Mesothelial cell of epicardium (in vitro differentiated cells): ENCODE results near the gene SLC51B. TPM values are rescaled to one million over a fixed set of nuclear protein-coding genes. Genes with fewer than 3 reads are reported as not detected.

ENCODE experiments used
- DNase-seq, 2 experiments: peaks; one replicate each; pipeline ENCODE4 v3.0.0; 2021; ENCODE audit warnings: low spot score in 2 of 2; ENCODE audit not compliant: unreplicated experiment in 2 of 2
- H3K27ac Mint-ChIP-seq: 2 replicates; pipeline ENCODE4 v1.8.0; 2021; ENCODE audit warnings: mixed read lengths
- H3K27me3 Mint-ChIP-seq: 2 replicates; pipeline ENCODE4 v1.8.0; 2021; ENCODE audit warnings: low read depth, mixed read lengths
- H3K36me3 Mint-ChIP-seq: 2 replicates; pipeline ENCODE4 v1.8.0; 2021; ENCODE audit warnings: mixed read lengths
- H3K4me1 Mint-ChIP-seq: 2 replicates; pipeline ENCODE4 v1.8.0; 2021; ENCODE audit warnings: mixed read lengths
- H3K4me3 Mint-ChIP-seq: 2 replicates; pipeline ENCODE4 v1.8.0; 2021; ENCODE audit warnings: mild to moderate bottlenecking, moderate library complexity, mixed read lengths
- H3K9me3 Mint-ChIP-seq: 2 replicates; pipeline ENCODE4 v1.8.0; 2021; ENCODE audit warnings: mixed read lengths
- total RNA-seq: library from RNA; stranded (reverse); gene quantifications from 3 replicates; pipeline ENCODE4 v1.2.1, GENCODE V29; 2021
- TF ChIP-seq, protein P1 (sequence below): fragments of 200-600 bp; sonication (generic); IDR thresholded peaks from one replicate; pipeline ENCODE4 v1.5.0; 2021; ENCODE audit warnings: antibody characterized with exemption; ENCODE audit not compliant: unreplicated experiment

Gene SLC51B
- not detected in 3 replicates for total RNA-seq

DNA sequence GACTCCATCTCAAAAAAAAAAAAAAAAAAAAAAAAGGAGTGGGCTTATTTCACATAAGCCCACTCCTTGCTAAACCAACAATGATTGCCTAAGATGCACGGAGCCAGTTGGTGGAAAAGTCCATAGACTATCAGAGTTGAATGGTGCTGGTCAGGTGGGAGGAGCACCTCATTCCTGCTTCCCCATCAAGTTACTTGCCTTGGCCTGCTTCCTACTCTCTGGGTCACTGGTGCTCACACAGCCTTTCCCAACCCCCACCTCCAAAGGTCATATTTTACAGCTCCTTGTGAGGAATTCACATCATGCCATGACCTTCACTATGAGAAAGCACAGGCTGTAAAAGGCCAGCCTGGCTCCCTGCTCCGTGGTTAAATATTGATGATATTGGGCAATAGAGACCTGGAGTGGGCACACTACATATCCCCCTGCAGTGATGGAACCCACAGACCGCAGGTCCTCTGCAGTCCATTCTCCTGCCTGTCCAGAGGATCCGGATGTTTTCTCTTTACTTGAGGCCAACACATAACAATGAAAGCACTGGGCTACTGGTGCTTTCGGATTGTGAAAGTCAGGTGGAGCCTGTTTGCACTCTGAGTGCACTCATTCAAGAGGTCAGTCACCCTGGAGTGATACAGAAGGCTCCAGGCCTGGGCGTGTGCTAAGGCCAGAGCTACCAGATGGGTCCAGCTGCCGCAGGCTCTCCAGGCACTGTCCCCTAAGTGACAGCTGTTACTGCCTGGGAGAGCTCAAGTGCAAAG, at the start of gene SLC51B:
TSS of gene SLC51B (plus strand) at position 664 of the 758 bp plus-strand sequence. CDS start 4,618 bp downstream, outside the sequence.
- Mint-ChIP-seq H3K27ac (no peak within 1 kb of the TSS), H3K27me3 (no peaks in the 10 kb centered on the region)

DNA sequence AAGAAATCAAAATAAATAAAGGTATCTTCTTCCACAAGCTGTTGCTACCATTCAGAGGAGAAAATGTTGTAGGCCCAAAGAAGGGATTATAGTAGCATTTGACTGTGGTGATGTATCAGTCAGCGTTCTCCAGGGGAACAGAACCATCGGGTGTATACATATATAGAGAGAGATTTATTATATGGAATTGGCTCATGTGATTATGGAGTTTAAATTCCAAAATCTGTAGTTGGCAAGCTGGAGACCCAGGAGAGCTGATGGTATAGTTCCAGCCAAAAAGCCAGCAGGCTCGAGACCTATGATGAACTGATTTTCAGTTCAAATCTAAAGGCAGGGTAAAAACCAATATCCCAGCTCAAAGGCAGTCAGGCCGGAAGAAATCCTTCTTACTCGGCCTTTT, 48.1 kb upstream of the SLC51B start:
- H3K4me3 Mint-ChIP-seq, result no peak overlapping the region
- TF ChIP-seq, protein P1, sequence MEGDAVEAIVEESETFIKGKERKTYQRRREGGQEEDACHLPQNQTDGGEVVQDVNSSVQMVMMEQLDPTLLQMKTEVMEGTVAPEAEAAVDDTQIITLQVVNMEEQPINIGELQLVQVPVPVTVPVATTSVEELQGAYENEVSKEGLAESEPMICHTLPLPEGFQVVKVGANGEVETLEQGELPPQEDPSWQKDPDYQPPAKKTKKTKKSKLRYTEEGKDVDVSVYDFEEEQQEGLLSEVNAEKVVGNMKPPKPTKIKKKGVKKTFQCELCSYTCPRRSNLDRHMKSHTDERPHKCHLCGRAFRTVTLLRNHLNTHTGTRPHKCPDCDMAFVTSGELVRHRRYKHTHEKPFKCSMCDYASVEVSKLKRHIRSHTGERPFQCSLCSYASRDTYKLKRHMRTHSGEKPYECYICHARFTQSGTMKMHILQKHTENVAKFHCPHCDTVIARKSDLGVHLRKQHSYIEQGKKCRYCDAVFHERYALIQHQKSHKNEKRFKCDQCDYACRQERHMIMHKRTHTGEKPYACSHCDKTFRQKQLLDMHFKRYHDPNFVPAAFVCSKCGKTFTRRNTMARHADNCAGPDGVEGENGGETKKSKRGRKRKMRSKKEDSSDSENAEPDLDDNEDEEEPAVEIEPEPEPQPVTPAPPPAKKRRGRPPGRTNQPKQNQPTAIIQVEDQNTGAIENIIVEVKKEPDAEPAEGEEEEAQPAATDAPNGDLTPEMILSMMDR, result no peak

More for the DNA sequence above, at the start of gene SLC51B:
- no peak for DNase-seq
- Mint-ChIP-seq H3K4me1 (peaks cover 13% of the 10 kb centered on the region), H3K4me3 (no peak within 1 kb of the TSS), H3K36me3 (no peaks in the 10 kb centered on the region), H3K9me3 (no peaks in the 10 kb centered on the region)
- TF ChIP-seq, protein P1, result no peak

DNA sequence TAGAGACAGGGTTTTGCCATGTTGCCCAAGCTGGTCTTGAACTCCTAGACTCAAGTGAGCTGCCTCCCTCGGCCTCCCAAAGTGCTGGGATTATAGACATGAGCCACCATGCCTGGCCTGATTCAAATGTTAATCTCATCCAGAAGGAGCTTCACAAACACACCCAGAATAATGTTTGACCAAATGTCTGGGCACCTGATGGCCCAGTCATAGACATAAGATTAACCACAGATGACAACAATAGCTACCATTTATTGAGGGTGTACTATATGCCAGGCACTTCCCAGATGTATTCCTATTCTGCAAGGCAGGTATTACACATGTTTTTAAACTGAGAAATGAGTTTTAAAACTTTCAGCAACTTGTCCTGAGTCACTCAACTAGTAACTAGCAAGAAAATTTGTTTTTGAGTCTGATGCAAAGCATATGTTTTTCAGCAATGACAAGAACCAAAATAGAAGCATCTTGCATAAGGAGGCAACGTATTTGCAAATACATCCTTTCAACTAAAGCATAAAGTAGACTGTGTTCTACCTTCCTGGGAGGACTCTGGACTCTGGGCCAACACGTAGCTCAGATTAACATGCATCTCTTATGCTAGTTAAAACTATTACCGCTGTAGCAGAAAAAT, 47.3 kb upstream of the SLC51B start:
- no peak overlapping the region for H3K27ac Mint-ChIP-seq
- peaks cover 2% of the 10 kb centered on the region for H3K36me3 Mint-ChIP-seq
- DNase-seq, result no peak
- no peaks in the 10 kb centered on the region for H3K4me1 Mint-ChIP-seq
- no peaks in the 10 kb centered on the region for H3K27me3 Mint-ChIP-seq
- TF ChIP-seq, protein P1, result no peak
- H3K9me3 Mint-ChIP-seq, result no peaks in the 10 kb centered on the region
- H3K4me3 Mint-ChIP-seq, result no peak overlapping the region

More for the DNA sequence above, 48.1 kb upstream of the SLC51B start:
- H3K9me3 Mint-ChIP-seq, result no peaks in the 10 kb centered on the region
- H3K27me3 Mint-ChIP-seq, result no peaks in the 10 kb centered on the region
- H3K27ac Mint-ChIP-seq, result no peak overlapping the region
- H3K36me3 Mint-ChIP-seq, result no peaks in the 10 kb centered on the region
- H3K4me1 Mint-ChIP-seq, result no peaks in the 10 kb centered on the region
- no peak for DNase-seq

DNA sequence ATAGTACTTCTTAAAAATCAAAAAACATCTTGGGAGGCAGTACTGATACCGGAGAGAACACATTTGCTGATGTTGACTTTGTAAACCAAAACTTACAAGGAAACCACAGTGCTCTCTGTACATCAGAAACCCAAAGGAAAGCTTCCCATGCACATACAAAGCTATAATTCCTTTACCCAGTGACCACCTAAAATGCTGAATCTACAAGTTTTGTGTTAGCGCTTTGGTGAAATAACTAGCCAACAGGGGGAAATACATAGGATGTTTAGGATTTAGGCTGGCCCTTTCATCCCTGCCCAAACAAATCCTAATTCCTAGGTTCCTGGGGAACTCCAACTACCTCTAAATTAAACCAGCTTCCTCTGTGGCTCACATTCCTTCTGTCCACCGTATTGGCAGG, 40.2 kb upstream of the SLC51B start:
- TF ChIP-seq, protein P1, result no peak
- Mint-ChIP-seq H3K36me3 (peaks cover 22% of the 10 kb centered on the region), H3K27ac (no peak overlapping the region), H3K4me1 (no peaks in the 10 kb centered on the region), H3K9me3 (no peaks in the 10 kb centered on the region), H3K27me3 (no peaks in the 10 kb centered on the region), H3K4me3 (no peak overlapping the region)
- no peak for DNase-seq

DNA sequence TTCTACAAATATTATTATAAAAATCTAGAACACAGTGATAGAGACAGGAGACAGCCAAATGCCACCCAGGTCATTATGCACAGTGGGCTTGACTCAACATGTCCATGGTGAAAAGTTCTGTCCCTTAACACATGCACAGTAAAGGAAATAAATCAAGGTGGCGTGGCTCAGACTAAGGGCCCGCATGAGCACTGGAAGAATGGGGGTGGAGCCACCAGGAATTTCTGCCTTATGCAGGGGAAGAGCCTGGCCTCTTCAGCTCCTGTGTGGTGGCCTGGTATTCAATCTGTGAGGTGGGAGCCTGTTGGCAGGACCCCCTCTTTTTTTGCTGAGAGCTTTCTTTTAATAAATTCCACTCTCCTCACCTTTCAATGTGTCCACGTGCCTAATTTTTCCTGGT, 38.3 kb upstream of the SLC51B start:
- Mint-ChIP-seq H3K36me3 (peaks cover 30% of the 10 kb centered on the region), H3K4me3 (no peak overlapping the region), H3K4me1 (no peaks in the 10 kb centered on the region), H3K9me3 (no peaks in the 10 kb centered on the region), H3K27ac (no peak overlapping the region), H3K27me3 (no peaks in the 10 kb centered on the region)
- DNase-seq, result no peak
- TF ChIP-seq, protein P1, result no peak
